ENCODE results near the gene PPP2R2B.

DNA sequence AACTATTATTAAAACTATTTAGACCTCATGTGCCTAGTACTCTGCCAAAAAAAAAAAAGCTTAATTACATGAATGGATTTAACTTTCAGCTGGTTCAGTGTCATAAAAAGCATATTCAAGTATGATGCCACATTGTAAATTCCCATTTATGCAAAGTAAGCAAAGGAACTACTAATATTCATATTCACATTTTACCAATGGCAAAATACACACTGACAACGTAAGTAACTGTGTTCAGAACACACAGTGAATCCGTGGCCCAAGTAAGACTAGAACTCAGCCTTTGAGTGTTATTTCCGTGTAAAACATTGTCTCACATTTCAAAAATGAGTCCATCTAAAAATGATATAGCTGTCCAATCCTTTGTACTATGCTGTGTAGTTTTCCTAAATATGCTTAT is 56.8 kb downstream of the PPP2R2B start:
- TF ChIP-seq, protein P1, sequence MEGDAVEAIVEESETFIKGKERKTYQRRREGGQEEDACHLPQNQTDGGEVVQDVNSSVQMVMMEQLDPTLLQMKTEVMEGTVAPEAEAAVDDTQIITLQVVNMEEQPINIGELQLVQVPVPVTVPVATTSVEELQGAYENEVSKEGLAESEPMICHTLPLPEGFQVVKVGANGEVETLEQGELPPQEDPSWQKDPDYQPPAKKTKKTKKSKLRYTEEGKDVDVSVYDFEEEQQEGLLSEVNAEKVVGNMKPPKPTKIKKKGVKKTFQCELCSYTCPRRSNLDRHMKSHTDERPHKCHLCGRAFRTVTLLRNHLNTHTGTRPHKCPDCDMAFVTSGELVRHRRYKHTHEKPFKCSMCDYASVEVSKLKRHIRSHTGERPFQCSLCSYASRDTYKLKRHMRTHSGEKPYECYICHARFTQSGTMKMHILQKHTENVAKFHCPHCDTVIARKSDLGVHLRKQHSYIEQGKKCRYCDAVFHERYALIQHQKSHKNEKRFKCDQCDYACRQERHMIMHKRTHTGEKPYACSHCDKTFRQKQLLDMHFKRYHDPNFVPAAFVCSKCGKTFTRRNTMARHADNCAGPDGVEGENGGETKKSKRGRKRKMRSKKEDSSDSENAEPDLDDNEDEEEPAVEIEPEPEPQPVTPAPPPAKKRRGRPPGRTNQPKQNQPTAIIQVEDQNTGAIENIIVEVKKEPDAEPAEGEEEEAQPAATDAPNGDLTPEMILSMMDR (IDR thresholded peaks at IDR 0.05) = no peak
- TF ChIP-seq POLR2A (IDR thresholded peaks at IDR 0.05) = no peak

Data from heart left ventricle (tissue), 13 donors.